GM12891 (cell line): Measurements from ENCODE around the gene SPAG5.

Experiments
- POLR2A ChIP-seq: IDR thresholded peaks from 2 replicates; pipeline ENCODE4 v1.6.1; 2011; ENCODE audit warnings: low read depth, low read length, control low read depth
- POLR2AphosphoS5 ChIP-seq: IDR thresholded peaks from 2 replicates; pipeline ENCODE4 v1.6.1; 2011; ENCODE audit warnings: low read depth, low read length, control low read depth
- POU2F2 ChIP-seq: IDR thresholded peaks from 2 replicates; pipeline ENCODE4 v1.6.1; 2011; ENCODE audit warnings: low read depth, mild to moderate bottlenecking, control low read depth, low read length, moderate library complexity
- TAF1 ChIP-seq: IDR thresholded peaks from 2 replicates; pipeline ENCODE4 v1.6.1; 2011; ENCODE audit warnings: low read depth, low read length, control low read depth

DNA sequence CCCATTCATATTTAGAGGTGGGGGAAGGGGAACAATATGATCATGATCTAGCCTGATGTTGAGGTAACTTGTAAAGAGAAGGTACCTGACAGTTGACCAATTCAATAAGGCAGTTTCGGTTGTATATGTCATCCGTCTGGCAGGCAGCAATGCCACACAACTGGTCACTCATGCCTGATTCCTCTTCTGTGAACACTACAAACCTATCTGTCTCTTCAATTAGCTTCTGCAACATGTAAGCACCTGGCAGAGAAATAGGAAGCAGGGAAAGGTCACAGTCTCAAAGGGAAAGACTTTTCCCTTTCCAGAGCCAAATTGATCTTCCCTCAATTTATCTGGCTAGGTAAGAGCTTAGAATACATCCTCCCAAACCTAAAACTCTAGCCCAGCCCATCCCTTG is 25.3 kb upstream of the SPAG5 start:
- TF ChIP-seq POLR2AphosphoS5 = no peak
- no peak for TF ChIP-seq TAF1
- no peak for TF ChIP-seq POLR2A
- TF ChIP-seq POU2F2 = no peak
